SK-N-SH (cell line): ENCODE results near the gene SLC17A2. TPM values are rescaled to one million over a fixed set of nuclear protein-coding genes. Genes with fewer than 3 reads are reported as not detected.

Experiments used
- CTCF ChIA-PET: fragments of 300-600, 350-600 bp; formaldehyde crosslinking; extraction: SDS; loops from one replicate; lab custom pipeline; 2021; lab: Yijun Ruan, JAX
- POLR2A ChIA-PET: fragments of 350-600 bp; sonication (Branson Sonifier 250); formaldehyde crosslinking; extraction: SDS; loops from one replicate; lab custom pipeline; 2020; ENCODE audit warnings: antibody characterized with exemption, inconsistent platforms; lab: Yijun Ruan, JAX
- DNase-seq: peaks from one replicate; pipeline ENCODE4 v3.0.0; 2012
- H2AFZ ChIP-seq: fragments of 200-600 bp; sonication (generic); 2 replicates; pipeline ENCODE4 v1.8.1; 2016; ENCODE audit warnings: antibody characterized with exemption, mild to moderate bottlenecking, low read depth
- H3F3A ChIP-seq: fragments of 200-600 bp; sonication (generic); replicated peaks from 2 replicates; pipeline ENCODE3; 2016; ENCODE audit warnings: antibody characterized with exemption, mild to moderate bottlenecking; ENCODE audit not compliant: insufficient read depth
- H3K27ac ChIP-seq, 2 experiments: fragments of 200-500 bp in 1 of 2; fragments of 200-600 bp in 1 of 2; sonication (Bioruptor generic) in 1 of 2; sonication (generic), shearing (Covaris generic) in 1 of 2; 2 replicates each; pipeline versions ENCODE4 v1.5.1 to v1.6.1; 2014 to 2016; ENCODE audit warnings: low read depth in 2 of 2, inconsistent platforms in 1 of 2, low read length in 1 of 2, mild to moderate bottlenecking in 1 of 2, mixed read lengths in 1 of 2
- H3K27me3 ChIP-seq: fragments of 200-600 bp; sonication (generic), shearing (Covaris generic); 2 replicates; pipeline ENCODE4 v1.6.1; 2016; ENCODE audit warnings: mixed run types; ENCODE audit not compliant: insufficient read depth
- H3K36me3 ChIP-seq, 2 experiments: fragments of 200-500 bp in 1 of 2; fragments of 200-600 bp in 1 of 2; sonication (Bioruptor generic) in 1 of 2; sonication (generic) in 1 of 2; replicated peaks in 1 of 2; 2 replicates each; pipeline versions ENCODE3 to v1.5.1; 2014 to 2016; ENCODE audit warnings: low read length in 1 of 2, mild to moderate bottlenecking in 1 of 2; ENCODE audit not compliant: insufficient read depth in 2 of 2, control insufficient read depth in 1 of 2
- H3K4me1 ChIP-seq, 2 experiments: fragments of 200-500 bp in 1 of 2; fragments of 200-600 bp in 1 of 2; sonication (Bioruptor generic) in 1 of 2; sonication (generic), shearing (Covaris generic) in 1 of 2; 2 replicates each; pipeline versions ENCODE4 v1.5.1 to v1.6.1; 2014 to 2016; ENCODE audit warnings: low read depth in 1 of 2, low read length in 1 of 2, mixed run types in 1 of 2; ENCODE audit not compliant: insufficient read depth in 2 of 2, control insufficient read depth in 1 of 2
- H3K4me2 ChIP-seq: fragments of 200-600 bp; sonication (generic), shearing (Covaris generic); 2 replicates; pipeline ENCODE4 v1.6.1; 2017; ENCODE audit warnings: mixed run types
- H3K4me3 ChIP-seq, 2 experiments: fragments of 200-500 bp in 1 of 2; fragments of 200-600 bp in 1 of 2; sonication (Bioruptor generic) in 1 of 2; sonication (generic), shearing (Covaris generic) in 1 of 2; 2 replicates each; pipeline versions ENCODE4 v1.5.1 to v1.8.1; 2014 to 2016; ENCODE audit warnings: low read depth in 2 of 2, inconsistent platforms in 1 of 2, low read length in 1 of 2, mild to moderate bottlenecking in 1 of 2, mixed read lengths in 1 of 2, moderate library complexity in 1 of 2
- H3K79me2 ChIP-seq: fragments of 200-600 bp; sonication (generic); 2 replicates; pipeline ENCODE4 v1.8.1; 2017; ENCODE audit warnings: mild to moderate bottlenecking; ENCODE audit not compliant: insufficient read depth
- H3K9ac ChIP-seq: fragments of 200-600 bp; sonication (generic); 2 replicates; pipeline ENCODE4 v1.6.1; 2017; ENCODE audit warnings: mixed run types
- H3K9me2 ChIP-seq: fragments of 200-600 bp; sonication (generic); 2 replicates; pipeline ENCODE4 v1.6.1; 2017; ENCODE audit warnings: mixed run types
- H3K9me3 ChIP-seq: fragments of 200-600 bp; sonication (generic); 2 replicates; pipeline ENCODE4 v1.6.1; 2017; ENCODE audit warnings: mixed run types, mild to moderate bottlenecking, moderate library complexity
- H4K20me1 ChIP-seq: fragments of 200-600 bp; sonication (generic); 2 replicates; pipeline ENCODE4 v1.6.1; 2017; ENCODE audit warnings: mild to moderate bottlenecking, mixed run types; ENCODE audit not compliant: insufficient read depth
- CHD2 ChIP-seq: fragments of 150-350 bp; IDR thresholded peaks from 2 replicates; pipeline ENCODE4 v1.6.1; 2018; ENCODE audit warnings: low read length; ENCODE audit not compliant: partially characterized antibody
- ELF1 ChIP-seq: IDR thresholded peaks from 2 replicates; pipeline ENCODE4 v1.4.0; 2012
- EP300 ChIP-seq, 2 experiments: IDR thresholded peaks; 2 replicates each; pipeline versions ENCODE4 v1.4.0 to v1.6.1; 2012; ENCODE audit warnings: borderline replicate concordance in 1 of 2, low read depth in 1 of 2, low read length in 1 of 2
- FOSL2 ChIP-seq: IDR thresholded peaks from 2 replicates; pipeline ENCODE4 v1.4.0; 2012; ENCODE audit warnings: low read depth, mild to moderate bottlenecking, moderate library complexity, borderline replicate concordance
- FOXJ3 ChIP-seq: sonication (generic); formaldehyde crosslinking; IDR thresholded peaks from 2 replicates; pipeline ENCODE4 v1.5.1; 2020; ENCODE audit warnings: mild to moderate bottlenecking, missing genetic modification reagents
- FOXM1 ChIP-seq: IDR thresholded peaks from 2 replicates; pipeline ENCODE4 v1.4.0; 2012; ENCODE audit warnings: low read depth, mild to moderate bottlenecking
- GABPA ChIP-seq: IDR thresholded peaks from 2 replicates; pipeline ENCODE4 v1.4.0; 2012; ENCODE audit warnings: low read depth, mild to moderate bottlenecking
- MEF2A ChIP-seq: IDR thresholded peaks from 2 replicates; pipeline ENCODE4 v1.4.0; 2012; ENCODE audit warnings: low read depth, borderline replicate concordance
- PBX3 ChIP-seq: IDR thresholded peaks from 2 replicates; pipeline ENCODE4; 2012
- POLR2AphosphoS5 ChIP-seq: IDR thresholded peaks from 2 replicates; pipeline ENCODE4 v1.6.1; 2012; ENCODE audit warnings: low read depth, low read length
- RAD21 ChIP-seq: IDR thresholded peaks from 2 replicates; pipeline ENCODE4 v1.6.1; 2012; ENCODE audit warnings: mild to moderate bottlenecking, low read length
- REST ChIP-seq: IDR thresholded peaks from 2 replicates; pipeline ENCODE4 v1.6.1; 2012; ENCODE audit warnings: mild to moderate bottlenecking, low read depth, low read length, moderate library complexity
- RFX5 ChIP-seq: IDR thresholded peaks from 2 replicates; pipeline ENCODE4 v1.6.1; 2012; ENCODE audit warnings: mild to moderate bottlenecking, improper control_type of control experiment, low read length
- RXRA ChIP-seq: IDR thresholded peaks from 2 replicates; pipeline ENCODE4 v1.4.0; 2012; ENCODE audit warnings: low read depth, mild to moderate bottlenecking, borderline replicate concordance
- SIN3A ChIP-seq: IDR thresholded peaks from 2 replicates; pipeline ENCODE4 v1.6.1; 2012; ENCODE audit warnings: low read depth, mild to moderate bottlenecking, low read length, moderate library complexity, borderline replicate concordance
- TAF1 ChIP-seq: IDR thresholded peaks from 2 replicates; pipeline ENCODE4 v1.6.1; 2012; ENCODE audit warnings: low read depth, mild to moderate bottlenecking, low read length, moderate library complexity, borderline replicate concordance
- USF2 ChIP-seq: fragments of 150-350 bp; IDR thresholded peaks from 2 replicates; pipeline ENCODE4 v1.6.1; 2017; ENCODE audit warnings: antibody characterized with exemption, low read length, low read depth, borderline replicate concordance
- YY1 ChIP-seq: IDR thresholded peaks from 2 replicates; pipeline ENCODE4 v1.4.0; 2012; ENCODE audit warnings: low read depth, mild to moderate bottlenecking
- WGBS: methylation state at CpG from one replicate; pipeline ENCODE4 v1.1.6; 2017; ENCODE audit warnings: low lambda C conversion rate; 5-methylcytosine and 5-hydroxymethylcytosine counted together
- polyA plus RNA-seq, 3 experiments: library from polyadenylated mRNA; depleted of rRNA; stranded (reverse); fragments of >200 nt; gene quantifications; 2 replicates each; pipeline ENCODE4 v1.2.3, GENCODE V29; 2012
- TF ChIP-seq, protein P1 (sequence below): fragments of 150-350 bp; IDR thresholded peaks from 2 replicates; pipeline ENCODE4 v1.6.1; 2016; ENCODE audit warnings: mild to moderate bottlenecking, low read depth, low read length
- TF ChIP-seq, protein P2 (sequence below): fragments of 200-600 bp; sonication (generic); IDR thresholded peaks from 2 replicates; pipeline ENCODE4 v1.6.1; 2017; ENCODE audit warnings: antibody characterized with exemption, mild to moderate bottlenecking, moderate library complexity

SLC17A2 gene
- polyA plus RNA-seq, 1 of the 3 experiments (the other 2 are of a cell fraction), result not detected

DNA sequence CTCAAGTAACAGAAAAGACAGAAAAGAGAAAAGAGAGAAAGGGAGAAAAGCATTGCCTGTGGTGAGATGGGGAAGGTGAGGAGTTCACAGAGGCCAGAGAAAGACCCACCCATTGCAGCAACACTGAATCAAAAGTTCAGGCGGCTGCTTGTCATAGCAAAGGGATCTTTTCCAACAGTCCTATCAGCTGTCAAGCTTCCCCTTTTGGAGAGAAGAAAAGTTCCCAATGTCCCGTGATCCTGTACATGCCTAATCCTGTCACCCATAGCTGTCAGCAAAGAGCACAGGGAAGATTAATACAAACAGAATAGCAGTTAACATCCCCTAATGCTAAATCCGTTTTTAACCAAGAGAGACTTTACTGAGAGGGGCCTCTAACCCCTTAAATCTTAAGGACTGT is 23.2 kb upstream of the SLC17A2 start:
- Histone ChIP-seq H3K4me2 (no peak overlapping the region), H3K4me3 (no peak overlapping the region), H3K9me3 (no peaks in the 10 kb centered on the region), H3K27me3 (no peaks in the 10 kb centered on the region), H3K9me2 (no peaks in the 10 kb centered on the region), H3K79me2 (no peaks in the 10 kb centered on the region), H3K36me3 (no peaks in the 10 kb centered on the region), H3K27ac (no peak overlapping the region), H3K9ac (no peak overlapping the region), H4K20me1 (no peaks in the 10 kb centered on the region), H3F3A (no peaks in the 10 kb centered on the region), H2AFZ (no peak overlapping the region), H3K4me1 (no peaks in the 10 kb centered on the region)
- WGBS, result 56% methylated on average over 3 of the region's 3 CpGs
- CTCF ChIA-PET, result no interaction called here
- POLR2A ChIA-PET, result no interaction called here
- no peak for DNase-seq
- TF ChIP-seq GABPA (no peak), RXRA (no peak), RAD21 (no peak), RFX5 (no peak), REST (no peak), USF2 (no peak), TAF1 (no peak), EP300 (IDR thresholded peaks at IDR 0.05; ENCODE audit: borderline replicate concordance in 1 of 2, low read depth in 1 of 2, low read length in 1 of 2) (no peak), FOSL2 (no peak), YY1 (no peak), CHD2 (no peak), MEF2A (no peak), ELF1 (no peak), FOXM1 (no peak), FOXJ3 (CRISPR knock-in tag) (no peak), PBX3 (no peak), POLR2AphosphoS5 (no peak), SIN3A (no peak)
- TF ChIP-seq, protein P1, sequence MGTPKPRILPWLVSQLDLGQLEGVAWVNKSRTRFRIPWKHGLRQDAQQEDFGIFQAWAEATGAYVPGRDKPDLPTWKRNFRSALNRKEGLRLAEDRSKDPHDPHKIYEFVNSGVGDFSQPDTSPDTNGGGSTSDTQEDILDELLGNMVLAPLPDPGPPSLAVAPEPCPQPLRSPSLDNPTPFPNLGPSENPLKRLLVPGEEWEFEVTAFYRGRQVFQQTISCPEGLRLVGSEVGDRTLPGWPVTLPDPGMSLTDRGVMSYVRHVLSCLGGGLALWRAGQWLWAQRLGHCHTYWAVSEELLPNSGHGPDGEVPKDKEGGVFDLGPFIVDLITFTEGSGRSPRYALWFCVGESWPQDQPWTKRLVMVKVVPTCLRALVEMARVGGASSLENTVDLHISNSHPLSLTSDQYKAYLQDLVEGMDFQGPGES, result no peak
- TF ChIP-seq, protein P2, sequence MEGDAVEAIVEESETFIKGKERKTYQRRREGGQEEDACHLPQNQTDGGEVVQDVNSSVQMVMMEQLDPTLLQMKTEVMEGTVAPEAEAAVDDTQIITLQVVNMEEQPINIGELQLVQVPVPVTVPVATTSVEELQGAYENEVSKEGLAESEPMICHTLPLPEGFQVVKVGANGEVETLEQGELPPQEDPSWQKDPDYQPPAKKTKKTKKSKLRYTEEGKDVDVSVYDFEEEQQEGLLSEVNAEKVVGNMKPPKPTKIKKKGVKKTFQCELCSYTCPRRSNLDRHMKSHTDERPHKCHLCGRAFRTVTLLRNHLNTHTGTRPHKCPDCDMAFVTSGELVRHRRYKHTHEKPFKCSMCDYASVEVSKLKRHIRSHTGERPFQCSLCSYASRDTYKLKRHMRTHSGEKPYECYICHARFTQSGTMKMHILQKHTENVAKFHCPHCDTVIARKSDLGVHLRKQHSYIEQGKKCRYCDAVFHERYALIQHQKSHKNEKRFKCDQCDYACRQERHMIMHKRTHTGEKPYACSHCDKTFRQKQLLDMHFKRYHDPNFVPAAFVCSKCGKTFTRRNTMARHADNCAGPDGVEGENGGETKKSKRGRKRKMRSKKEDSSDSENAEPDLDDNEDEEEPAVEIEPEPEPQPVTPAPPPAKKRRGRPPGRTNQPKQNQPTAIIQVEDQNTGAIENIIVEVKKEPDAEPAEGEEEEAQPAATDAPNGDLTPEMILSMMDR, result no peak
